Peyer's patch (tissue), 4 donors: Measurements from ENCODE around the gene SPDYE16. TPM values are rescaled to one million over a fixed set of nuclear protein-coding genes. Genes with fewer than 3 reads are reported as not detected.
A peak's percentile ranks its signal among the peaks of the same experiment; 100 is the strongest.
"Not testable (repeated sequence)": the region's sequence is repeated elsewhere in the genome, so short reads cannot be mapped to it uniquely, and the experiment has no call there.

ENCODE experiments used
- DNase-seq, 3 donors: peaks; one replicate each; pipeline ENCODE4 v3.0.0-alpha.2; 2017 to 2019
- H3K27ac ChIP-seq, 4 donors: fragments of 200-600 bp; sonication (generic); one replicate each; pipeline ENCODE4 v1.5.1; 2016 to 2019
- H3K27me3 ChIP-seq, 2 donors: fragments of 200-600 bp; sonication (generic); one replicate each; pipeline ENCODE4 v1.5.1; 2019
- H3K36me3 ChIP-seq, 3 donors: fragments of 200-600 bp; sonication (generic); one replicate each; pipeline ENCODE4 v1.5.1; 2016 to 2019
- H3K4me1 ChIP-seq, 4 donors: fragments of 200-600 bp; sonication (generic); one replicate each; pipeline ENCODE4 v1.5.1; 2016 to 2019
- H3K4me3 ChIP-seq, 4 donors: fragments of 200-600 bp; sonication (generic); 1 replicate in 3 of 4; 2 replicates in 1 of 4; pipeline ENCODE4 v1.5.1; 2016 to 2019; ENCODE audit warnings: mild to moderate bottlenecking in 1 of 4
- H3K9me3 ChIP-seq, 4 donors: fragments of 200-600 bp; sonication (generic); one replicate each; pipeline ENCODE4 v1.5.1; 2016 to 2019; ENCODE audit warnings: mild to moderate bottlenecking in 1 of 4
- CTCF ChIP-seq, 6 experiments: fragments of 450-650 bp in 4 of 6; fragments of 200-600 bp in 2 of 6; sonication (generic) in 1 of 6; IDR thresholded peaks; one replicate each; pipeline ENCODE4 v1.5.1; 2017 to 2019; ENCODE audit warnings: antibody characterized with exemption in 6 of 6, mild to moderate bottlenecking in 3 of 6, moderate library complexity in 1 of 6
- POLR2A ChIP-seq, 2 donors: fragments of 450-650 bp; IDR thresholded peaks; one replicate each; pipeline ENCODE4 v1.5.1; 2017; ENCODE audit warnings: antibody characterized with exemption in 2 of 2, mild to moderate bottlenecking in 2 of 2, moderate library complexity in 2 of 2
- total RNA-seq, 4 donors: library from RNA; depleted of rRNA; stranded (reverse); fragments of >200 nt; gene quantifications; one replicate each; pipeline ENCODE4 v1.1.0, GENCODE V29; 2016

The SPDYE16 gene
- total RNA-seq, 4 donors from 2014 or later: 1.7 TPM; not detected in 3

GRCh38 chr7:76515999-76516443, 27.1 kb downstream of the SPDYE16 start:
- DNase-seq: peak in 2 of 3 donors; percentile 63 to 79
- Histone ChIP-seq H3K9me3 (no peaks in the 10 kb centered on the region), H3K27me3 (no peaks in the 10 kb centered on the region), H3K27ac (no peak overlapping the region), H3K4me1 (peaks cover 0 to 11% (median 1%) of the 10 kb centered on the region in 4 donors), H3K4me3 (no peak overlapping the region), H3K36me3 (no peaks in the 10 kb centered on the region)
- peak in 2 of 6 experiments; percentile 69 to 87 for TF ChIP-seq CTCF (IDR thresholded peaks at IDR 0.05)
- no peak for TF ChIP-seq POLR2A (IDR thresholded peaks at IDR 0.05)

GRCh38 chr7:76514926-76515771, 27.9 kb downstream of the SPDYE16 start:
- Histone ChIP-seq H3K4me3 (no peak overlapping the region), H3K27ac (no peak overlapping the region), H3K9me3 (no peaks in the 10 kb centered on the region), H3K27me3 (no peaks in the 10 kb centered on the region), H3K4me1 (peaks cover 0 to 11% (median 1%) of the 10 kb centered on the region in 4 donors), H3K36me3 (no peaks in the 10 kb centered on the region)
- no peak for DNase-seq
- TF ChIP-seq POLR2A (IDR thresholded peaks at IDR 0.05) (no peak), CTCF (IDR thresholded peaks at IDR 0.05) (no peak)

- Histone ChIP-seq H3K27ac (no peak overlapping the region), H3K27me3 (no peaks in the 10 kb centered on the region), H3K9me3 (no peaks in the 10 kb centered on the region), H3K4me3 (no peak overlapping the region), H3K36me3 (no peaks in the 10 kb centered on the region), H3K4me1 (peaks cover 0 to 11% (median 1%) of the 10 kb centered on the region in 4 donors)
- no peak for TF ChIP-seq CTCF (IDR thresholded peaks at IDR 0.05)
- TF ChIP-seq POLR2A (IDR thresholded peaks at IDR 0.05): no peak
- no peak for DNase-seq
Measured at GRCh38 chr7:76513817-76514799, 29.0 kb downstream of the SPDYE16 start.

DNA sequence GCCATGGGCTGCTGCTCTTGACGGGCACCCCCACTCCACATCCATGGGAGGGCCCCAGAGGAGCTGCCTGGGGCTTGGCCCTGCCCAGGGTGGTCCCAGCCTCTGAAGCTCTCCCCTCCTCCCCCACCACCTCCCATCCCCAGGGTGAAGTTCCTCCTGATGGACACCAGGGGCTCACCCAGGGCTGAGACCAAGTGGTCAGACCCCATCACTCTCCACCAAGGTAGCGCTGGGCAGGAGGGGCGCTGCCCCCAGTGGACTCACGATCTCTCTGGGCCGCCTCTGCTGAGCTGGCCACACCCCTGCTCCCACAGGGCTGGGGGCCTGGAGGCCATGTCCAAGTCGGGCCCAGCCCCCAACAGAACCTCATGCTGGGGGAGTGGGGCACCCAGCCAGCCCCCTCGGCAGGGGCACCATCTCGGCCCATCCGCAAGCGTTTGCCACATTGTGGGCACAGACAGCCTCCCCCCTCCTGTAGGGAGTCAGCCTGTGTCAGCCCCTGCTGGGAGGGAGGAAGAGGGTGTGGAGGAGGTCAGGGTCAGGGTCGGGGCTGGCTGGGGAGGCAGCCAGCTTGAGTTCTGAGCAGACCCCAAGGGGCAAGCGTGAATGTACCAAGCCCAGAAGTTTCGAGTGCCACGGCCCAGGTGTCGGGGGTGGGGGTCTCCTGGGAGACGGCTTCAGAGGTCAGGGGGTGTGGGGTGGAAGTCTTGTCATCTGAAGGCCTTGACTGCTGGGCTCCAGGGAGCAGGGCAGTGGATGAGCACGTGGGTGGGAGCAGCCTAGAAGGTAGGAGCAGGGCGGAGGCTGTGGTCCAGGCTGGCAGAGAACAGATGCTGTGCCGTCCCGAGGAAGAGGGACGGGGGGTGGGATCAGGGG, 29.9 kb downstream of the SPDYE16 start:
- DNase-seq: no peak
- Histone ChIP-seq H3K4me1 (peaks cover 0 to 11% (median 1%) of the 10 kb centered on the region in 4 donors), H3K36me3 (no peaks in the 10 kb centered on the region), H3K27ac (peak overlapping the region in 1 of 4 donors; percentile 40), H3K4me3 (no peak overlapping the region), H3K27me3 (no peaks in the 10 kb centered on the region), H3K9me3 (no peaks in the 10 kb centered on the region)
- TF ChIP-seq POLR2A (IDR thresholded peaks at IDR 0.05): no peak
- peak in 3 of 6 experiments; percentile 29 to 52 (median 37) for TF ChIP-seq CTCF (IDR thresholded peaks at IDR 0.05)

- H3K36me3 ChIP-seq, H3K9me3 ChIP-seq, H3K27me3 ChIP-seq: not testable (repeated sequence)
- Histone ChIP-seq H3K27ac (peak overlapping the region in 1 of 4 donors; percentile 40), H3K4me1 (peaks cover 0 to 11% (median 1%) of the 10 kb centered on the region in 4 donors), H3K4me3 (peak overlapping the region in 1 of 4 donors; percentile 21)
- peak in 1 of 3 donors; percentile 64 for DNase-seq
Measured at GRCh38 chr7:76511911-76512885, 30.9 kb downstream of the SPDYE16 start.

DNA sequence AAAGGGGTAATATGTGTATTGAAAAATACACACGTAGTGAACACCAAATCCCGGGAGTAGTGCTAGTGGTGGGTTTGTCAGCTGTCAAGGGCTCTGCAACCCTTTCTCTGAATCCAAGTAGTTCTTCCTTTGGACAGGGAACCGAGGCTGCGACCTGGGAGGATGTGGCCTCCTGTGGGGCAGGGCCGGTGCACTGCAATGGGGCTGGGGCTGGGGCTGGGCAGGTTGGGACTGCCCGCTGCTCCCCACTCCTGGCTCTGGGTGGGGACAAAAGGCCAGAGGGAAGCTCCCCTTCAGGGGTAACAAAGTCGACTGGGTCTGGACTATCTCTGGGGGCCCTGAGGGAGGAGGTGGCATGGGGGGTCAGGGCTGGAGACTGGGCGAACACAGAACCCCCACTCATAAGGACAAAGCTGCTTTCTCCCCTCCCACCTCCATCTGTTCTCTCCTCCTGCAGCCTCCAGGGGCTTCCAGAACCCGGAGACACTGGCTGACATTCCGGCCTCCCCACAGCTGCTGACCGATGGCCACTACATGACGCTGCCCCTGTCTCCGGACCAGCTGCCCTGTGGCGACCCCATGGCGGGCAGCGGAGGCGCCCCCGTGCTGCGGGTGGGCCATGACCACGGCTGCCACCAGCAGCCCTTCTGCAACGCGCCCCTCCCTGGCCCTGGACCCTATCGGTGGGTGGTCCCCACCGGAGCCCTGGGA, 31.7 kb downstream of the SPDYE16 start:
- not testable (repeated sequence) for H3K4me3 ChIP-seq, H3K27ac ChIP-seq, H3K36me3 ChIP-seq, DNase-seq, H3K27me3 ChIP-seq, H3K9me3 ChIP-seq
- H3K4me1 ChIP-seq: peaks cover 0 to 11% (median 1%) of the 10 kb centered on the region in 4 donors
